Central memory CD8-positive, alpha-beta T cell (primary cell): ENCODE results near the gene CAPN2.
"Not testable (repeated sequence)": the region's sequence is repeated elsewhere in the genome, so short reads cannot be mapped to it uniquely, and the experiment has no call there.

Source experiments
- ATAC-seq: fragments of 150-1000 bp; cut with Tn5 transposase; replicated peaks from 2 replicates; pipeline ENCODE4 v1.10.0; 2022; ENCODE audit warnings: mild to moderate bottlenecking, moderate FRiP score, moderate number of reproducible peaks; ENCODE audit not compliant: poor library complexity, severe bottlenecking; ENCODE audit errors: extremely low read depth
- DNase-seq, 2 donors: peaks; one replicate each; pipeline ENCODE4 v3.0.0; 2021; ENCODE audit warnings: low spot score in 2 of 2
- H3K27ac Mint-ChIP-seq: one replicate; pipeline ENCODE4 v1.8.0; 2022; ENCODE audit warnings: low read depth, mild to moderate bottlenecking, moderate library complexity, mixed read lengths
- H3K27me3 Mint-ChIP-seq: one replicate; pipeline ENCODE4 v1.8.0; 2022; ENCODE audit warnings: mixed read lengths
- H3K36me3 Mint-ChIP-seq: one replicate; pipeline ENCODE4 v1.8.0; 2022; ENCODE audit warnings: mild to moderate bottlenecking, moderate library complexity, mixed read lengths; ENCODE audit not compliant: insufficient read depth
- H3K4me1 Mint-ChIP-seq: one replicate; pipeline ENCODE4 v1.8.0; 2022; ENCODE audit warnings: mixed read lengths
- H3K4me3 Mint-ChIP-seq: one replicate; pipeline ENCODE4 v1.8.0; 2022; ENCODE audit warnings: mild to moderate bottlenecking, moderate library complexity, mixed read lengths
- H3K9me3 Mint-ChIP-seq: one replicate; pipeline ENCODE4 v1.8.0; 2022; ENCODE audit warnings: mixed read lengths

CAPN2 gene

DNA sequence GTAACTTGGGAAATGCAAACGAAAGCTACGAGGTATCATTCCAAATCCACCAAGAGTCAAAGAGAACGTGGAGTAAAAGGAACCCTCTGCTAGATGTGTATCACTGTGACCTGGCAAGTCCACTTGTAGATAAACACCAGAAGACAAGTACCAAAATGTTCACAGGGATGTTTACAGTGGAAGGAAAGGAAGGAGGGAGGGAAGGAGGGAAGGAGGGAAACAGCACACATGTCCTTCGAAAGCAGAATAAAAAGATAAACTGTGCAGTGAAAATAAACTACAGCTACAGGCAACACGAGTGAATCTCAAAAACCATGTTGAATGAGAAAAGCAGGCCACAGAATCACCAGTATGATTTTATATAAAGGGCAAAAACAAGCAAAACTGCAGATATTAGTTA, 73.5 kb downstream of the CAPN2 start:
- no peak for DNase-seq
- Mint-ChIP-seq H3K4me1 (peaks cover 10% of the 10 kb centered on the region), H3K27ac (no peak overlapping the region), H3K9me3 (no peaks in the 10 kb centered on the region), H3K27me3 (no peaks in the 10 kb centered on the region), H3K4me3 (no peak overlapping the region), H3K36me3 (peaks cover 38% of the 10 kb centered on the region)
- no peak for ATAC-seq

DNA sequence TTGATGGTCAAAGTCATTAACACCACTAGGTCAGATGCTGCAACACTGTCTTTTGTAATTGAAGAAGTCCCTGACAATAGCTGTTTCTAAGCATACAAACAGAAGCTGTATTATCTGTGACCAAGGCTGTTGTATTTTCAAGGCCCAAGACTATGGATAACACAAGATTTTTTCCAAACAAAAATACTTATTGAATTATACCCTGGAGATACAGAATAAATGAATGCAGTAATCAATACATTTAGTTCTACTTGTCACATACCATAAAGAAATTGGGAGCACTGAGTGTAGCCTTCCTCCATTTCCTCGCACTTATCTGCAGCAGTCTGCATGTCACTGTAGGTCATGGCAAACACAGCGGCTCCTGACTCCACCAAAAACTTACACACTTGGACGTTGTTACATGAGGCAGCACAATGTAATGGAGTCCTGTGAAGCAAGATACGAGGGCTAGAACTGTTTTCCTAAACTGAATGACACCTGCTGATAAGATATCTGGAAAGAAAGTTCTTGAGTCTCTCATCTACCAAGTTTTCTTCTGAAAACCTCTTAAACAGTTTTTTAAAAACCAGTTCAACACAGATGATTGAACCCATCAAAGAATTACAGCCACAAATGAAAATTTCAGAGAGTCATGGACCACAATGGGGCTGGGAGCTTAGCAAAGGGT, 76.5 kb downstream of the CAPN2 start:
- Mint-ChIP-seq H3K36me3 (peaks cover 41% of the 10 kb centered on the region), H3K9me3 (no peaks in the 10 kb centered on the region), H3K27ac (peak overlapping the region; percentile 23), H3K4me1 (no peaks in the 10 kb centered on the region), H3K4me3 (no peak overlapping the region), H3K27me3 (no peaks in the 10 kb centered on the region)
- no peak for DNase-seq
- no peak for ATAC-seq

DNA sequence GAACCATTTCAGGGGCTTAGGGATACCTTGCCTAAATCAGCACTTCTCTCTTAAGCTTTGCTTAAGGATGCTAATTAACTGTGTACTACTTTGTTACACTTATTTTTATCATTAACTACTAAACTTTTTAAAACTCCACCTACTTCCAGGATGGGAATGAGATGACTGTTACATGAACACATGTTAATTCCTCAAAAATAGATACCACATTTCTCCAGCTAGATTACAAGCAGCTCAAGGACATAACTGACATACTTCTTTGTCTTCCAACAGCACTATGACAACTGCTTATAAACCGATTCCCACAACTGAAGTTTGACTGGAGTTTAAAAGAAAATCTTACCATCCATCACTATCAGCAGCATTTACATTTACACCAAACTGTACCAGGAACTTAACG, 79.7 kb downstream of the CAPN2 start:
- no peak overlapping the region for H3K4me3 Mint-ChIP-seq
- DNase-seq (no peak), ATAC-seq (no peak)
- peaks cover 36% of the 10 kb centered on the region for H3K36me3 Mint-ChIP-seq
- peaks cover 6% of the 10 kb centered on the region for H3K4me1 Mint-ChIP-seq
- H3K27ac Mint-ChIP-seq, result no peak overlapping the region
- H3K27me3 Mint-ChIP-seq, result no peaks in the 10 kb centered on the region
- H3K9me3 Mint-ChIP-seq, result no peaks in the 10 kb centered on the region

DNA sequence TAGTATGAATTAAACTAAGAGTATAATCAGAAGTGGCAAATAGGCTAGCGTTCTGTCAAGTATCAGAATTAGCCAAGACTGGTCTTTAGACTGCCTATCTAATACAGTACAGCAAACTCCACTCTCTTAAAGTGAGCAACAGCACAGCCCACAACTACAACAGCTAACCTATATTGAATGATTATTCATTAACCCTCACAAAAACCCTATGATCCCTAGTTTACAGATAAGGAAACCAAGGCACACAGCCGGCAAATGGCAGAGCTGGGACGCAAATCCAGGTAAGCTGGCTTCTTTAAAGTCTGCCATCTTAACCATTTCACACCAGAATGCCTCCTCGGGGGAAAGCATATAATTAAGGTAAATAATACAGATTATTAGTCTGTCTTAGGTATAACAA, 81.4 kb downstream of the CAPN2 start:
- H3K27me3 Mint-ChIP-seq, result no peaks in the 10 kb centered on the region
- H3K4me1 Mint-ChIP-seq, result peaks cover 6% of the 10 kb centered on the region
- peaks cover 38% of the 10 kb centered on the region for H3K36me3 Mint-ChIP-seq
- H3K27ac Mint-ChIP-seq, result no peak overlapping the region
- ATAC-seq (no peak), DNase-seq (no peak)
- no peak overlapping the region for H3K4me3 Mint-ChIP-seq
- H3K9me3 Mint-ChIP-seq, result no peaks in the 10 kb centered on the region

DNA sequence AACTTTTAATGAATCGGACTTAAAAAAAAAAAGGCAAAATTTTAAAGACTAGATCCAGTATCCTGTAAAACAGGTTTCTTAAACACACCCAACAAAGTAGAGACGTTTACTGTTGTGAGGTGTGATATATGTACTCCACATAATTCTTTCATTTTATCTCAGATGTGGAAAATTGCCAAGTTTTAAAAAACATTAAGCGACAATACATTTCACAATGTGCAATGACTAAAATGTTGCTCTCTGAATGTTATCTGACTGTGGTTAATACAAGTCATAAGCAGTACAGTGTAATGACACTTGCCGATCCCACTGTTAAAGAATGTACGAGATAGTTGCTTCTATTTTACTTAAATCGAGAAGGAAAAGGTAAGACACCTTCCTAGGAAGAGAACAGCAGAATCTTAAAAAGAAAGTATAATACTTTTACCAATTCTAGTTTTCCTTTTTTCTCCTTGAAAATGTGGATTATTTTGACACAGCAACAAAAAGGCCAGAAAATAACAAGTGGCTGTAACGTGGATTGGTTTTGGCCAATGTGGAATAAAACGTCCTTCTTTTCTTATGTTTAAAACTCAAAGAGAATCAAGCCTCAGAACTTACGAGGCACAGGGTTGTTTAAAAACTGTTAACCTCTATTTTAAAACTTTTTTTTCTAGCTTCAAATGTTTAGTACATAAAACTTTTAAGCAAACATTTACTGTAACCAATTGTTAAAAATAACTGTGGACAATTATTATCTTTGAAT, 82.0 kb downstream of the CAPN2 start:
- H3K36me3 Mint-ChIP-seq, result peaks cover 41% of the 10 kb centered on the region
- no peaks in the 10 kb centered on the region for H3K27me3 Mint-ChIP-seq
- no peaks in the 10 kb centered on the region for H3K9me3 Mint-ChIP-seq
- H3K27ac Mint-ChIP-seq, result no peak overlapping the region
- H3K4me3 Mint-ChIP-seq, result no peak overlapping the region
- ATAC-seq (no peak), DNase-seq (no peak)
- peaks cover 6% of the 10 kb centered on the region for H3K4me1 Mint-ChIP-seq

DNA sequence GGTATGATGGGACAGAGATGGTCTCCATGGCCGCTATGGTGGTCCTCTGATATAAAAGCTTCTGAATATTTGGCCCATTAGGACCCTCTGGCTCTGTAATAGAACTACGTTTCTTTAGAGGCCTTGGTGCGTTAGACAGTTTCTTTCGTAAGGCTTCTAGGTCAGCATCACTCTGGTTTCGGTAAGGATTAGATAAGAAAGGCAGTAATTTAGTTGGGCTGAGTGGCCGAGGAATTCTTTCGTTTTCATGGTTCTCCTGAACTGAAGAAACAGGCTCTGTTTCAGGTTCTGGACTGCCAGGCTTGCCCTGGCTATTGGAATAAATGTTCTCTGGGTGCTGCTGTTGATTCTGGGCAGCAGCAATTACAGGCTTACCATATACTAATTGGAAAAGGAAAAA, 83.9 kb downstream of the CAPN2 start:
- H3K9me3 Mint-ChIP-seq, result no peaks in the 10 kb centered on the region
- H3K4me3 Mint-ChIP-seq, result no peak overlapping the region
- peaks cover 6% of the 10 kb centered on the region for H3K4me1 Mint-ChIP-seq
- H3K27ac Mint-ChIP-seq, result no peak overlapping the region
- ATAC-seq (no peak), DNase-seq (no peak)
- no peaks in the 10 kb centered on the region for H3K27me3 Mint-ChIP-seq
- H3K36me3 Mint-ChIP-seq, result peaks cover 55% of the 10 kb centered on the region

DNA sequence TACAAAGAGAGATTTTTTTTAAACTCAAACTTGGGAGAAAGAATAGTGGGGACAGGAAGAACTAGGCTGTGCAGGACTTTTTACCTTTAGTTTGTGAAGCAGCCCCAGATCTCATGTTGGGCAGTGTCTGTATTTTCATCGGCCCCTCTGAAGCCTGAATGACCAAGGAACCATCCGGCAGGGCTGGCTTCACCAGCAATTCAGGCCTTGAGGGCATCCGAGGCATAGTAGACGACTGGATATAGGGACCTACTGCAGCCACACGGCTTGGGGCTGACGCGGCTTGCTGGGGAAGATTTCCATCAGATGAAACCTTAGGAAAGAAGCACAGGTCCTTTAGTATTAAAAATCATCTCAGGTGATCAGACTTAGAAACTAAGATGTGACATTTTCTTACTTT, 89.7 kb downstream of the CAPN2 start:
- no peak for DNase-seq
- H3K27ac Mint-ChIP-seq, result peak overlapping the region; percentile 50
- no peaks in the 10 kb centered on the region for H3K27me3 Mint-ChIP-seq
- no peaks in the 10 kb centered on the region for H3K4me1 Mint-ChIP-seq
- no peaks in the 10 kb centered on the region for H3K9me3 Mint-ChIP-seq
- no peak overlapping the region for H3K4me3 Mint-ChIP-seq
- no peak for ATAC-seq
- H3K36me3 Mint-ChIP-seq, result peaks cover 67% of the 10 kb centered on the region

DNA sequence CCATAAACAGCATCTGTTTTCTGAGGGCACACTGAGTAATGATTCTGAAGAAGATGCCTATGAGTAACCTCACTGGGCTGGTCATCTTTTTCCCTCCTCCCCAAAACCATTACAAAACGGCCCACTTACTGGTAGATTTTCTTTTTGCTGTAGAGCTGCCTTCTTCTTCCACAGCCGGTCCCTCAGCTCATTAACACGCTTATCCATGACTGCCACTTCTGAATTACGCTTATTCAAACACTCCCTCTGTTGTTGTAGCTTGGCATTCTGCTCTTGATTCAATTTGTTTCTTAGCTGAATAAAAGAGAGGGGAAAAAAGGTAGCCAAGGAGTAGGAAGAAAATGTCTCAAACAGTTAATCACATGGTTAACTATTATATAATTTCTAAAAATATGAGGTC, 90.3 kb downstream of the CAPN2 start:
- Mint-ChIP-seq H3K27ac (no peak overlapping the region), H3K4me3 (no peak overlapping the region), H3K9me3 (no peaks in the 10 kb centered on the region), H3K27me3 (no peaks in the 10 kb centered on the region), H3K36me3 (peaks cover 70% of the 10 kb centered on the region), H3K4me1 (no peaks in the 10 kb centered on the region)
- DNase-seq, result no peak
- no peak for ATAC-seq

DNA sequence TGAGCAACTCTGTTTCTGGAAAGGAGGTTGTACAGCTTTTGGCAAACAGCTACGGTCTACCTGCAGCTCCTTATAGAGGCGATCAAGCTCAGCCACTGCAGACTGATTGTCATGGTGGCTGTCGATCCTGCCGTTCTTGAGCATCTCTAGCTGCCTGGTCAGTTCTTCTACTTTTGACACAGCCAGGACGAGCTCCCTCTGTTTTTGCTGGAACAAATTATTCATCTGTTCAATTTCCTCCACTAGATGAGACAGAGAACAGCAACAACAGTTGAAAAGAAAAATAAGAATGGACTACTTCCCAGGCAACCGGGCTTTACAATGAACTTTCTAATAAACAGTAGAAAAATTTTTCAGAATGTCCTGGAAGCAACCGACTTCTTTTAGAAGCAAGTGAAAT, 90.9 kb downstream of the CAPN2 start:
- no peaks in the 10 kb centered on the region for H3K9me3 Mint-ChIP-seq
- H3K27ac Mint-ChIP-seq, result no peak overlapping the region
- no peak overlapping the region for H3K4me3 Mint-ChIP-seq
- peaks cover 67% of the 10 kb centered on the region for H3K36me3 Mint-ChIP-seq
- DNase-seq, result no peak
- H3K4me1 Mint-ChIP-seq, result no peaks in the 10 kb centered on the region
- ATAC-seq, result no peak
- H3K27me3 Mint-ChIP-seq, result no peaks in the 10 kb centered on the region

DNA sequence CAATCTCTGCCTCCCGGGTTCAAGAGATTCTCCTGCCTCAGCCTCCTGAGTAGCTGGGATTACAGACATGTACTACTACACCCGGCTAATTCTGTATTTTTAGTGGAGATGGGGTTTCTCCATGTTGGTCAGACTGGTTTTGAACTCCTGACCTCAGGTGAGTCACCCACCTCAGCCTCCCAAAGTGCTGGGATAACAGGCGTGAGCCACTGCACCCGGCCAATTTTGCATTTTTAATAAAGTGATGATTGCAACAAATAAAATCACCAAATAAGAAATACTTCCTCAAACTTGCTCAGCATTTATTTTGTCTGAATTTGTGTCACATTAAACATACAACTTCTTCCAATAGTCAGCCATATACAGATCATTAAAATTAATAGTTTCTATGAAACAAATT, 97.6 kb downstream of the CAPN2 start:
- not testable (repeated sequence) for H3K27me3 Mint-ChIP-seq, H3K27ac Mint-ChIP-seq, H3K4me3 Mint-ChIP-seq, ATAC-seq, H3K9me3 Mint-ChIP-seq, DNase-seq
- H3K4me1 Mint-ChIP-seq, result peaks cover 16% of the 10 kb centered on the region
- peaks cover 51% of the 10 kb centered on the region for H3K36me3 Mint-ChIP-seq

DNA sequence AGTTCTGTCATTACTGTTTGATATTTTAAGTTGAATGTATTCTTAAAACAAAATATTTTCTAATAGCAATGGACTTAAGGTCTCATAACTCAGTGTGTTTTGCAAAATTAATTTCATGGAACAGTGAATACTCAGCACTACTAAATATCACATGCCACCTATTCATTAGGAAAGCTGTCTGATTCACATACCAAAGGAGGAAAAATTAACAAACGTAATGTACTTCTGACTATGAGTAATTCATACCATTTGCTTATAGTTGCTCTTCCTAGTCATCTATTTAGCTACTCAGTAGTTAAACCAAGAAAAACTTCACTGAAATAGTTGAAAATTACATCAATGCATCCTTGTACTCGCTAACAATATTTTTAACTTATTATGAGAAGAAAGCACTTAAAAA, 98.2 kb downstream of the CAPN2 start:
- ATAC-seq (no peak), DNase-seq (no peak)
- peaks cover 22% of the 10 kb centered on the region for H3K4me1 Mint-ChIP-seq
- no peak overlapping the region for H3K4me3 Mint-ChIP-seq
- no peaks in the 10 kb centered on the region for H3K27me3 Mint-ChIP-seq
- no peak overlapping the region for H3K27ac Mint-ChIP-seq
- H3K36me3 Mint-ChIP-seq, result peaks cover 49% of the 10 kb centered on the region
- no peaks in the 10 kb centered on the region for H3K9me3 Mint-ChIP-seq

DNA sequence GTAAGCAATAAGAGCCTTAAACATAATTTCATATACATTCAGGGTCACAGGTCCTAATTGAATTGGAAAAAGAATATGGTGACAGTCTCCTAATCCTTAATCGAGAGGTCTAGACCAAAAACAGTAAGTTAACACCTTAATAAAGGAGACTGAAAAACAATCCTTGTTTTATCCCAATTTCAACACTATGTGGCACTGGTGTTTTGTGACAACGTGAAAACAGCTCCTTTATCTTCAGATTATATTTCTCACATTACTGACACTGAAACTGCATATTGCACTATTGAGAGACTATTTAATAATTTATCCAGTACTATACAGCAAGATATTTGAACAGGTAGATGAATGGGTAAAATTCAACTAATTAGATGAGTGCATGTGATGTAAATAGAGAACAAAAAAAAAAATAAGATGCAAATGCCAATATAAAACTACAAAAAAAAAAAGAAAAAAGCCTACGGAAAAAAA, 99.3 kb downstream of the CAPN2 start:
- no peak for ATAC-seq
- DNase-seq, result no peak
- Mint-ChIP-seq H3K27me3 (no peaks in the 10 kb centered on the region), H3K27ac (no peak overlapping the region), H3K4me3 (no peak overlapping the region), H3K36me3 (peaks cover 44% of the 10 kb centered on the region), H3K4me1 (peaks cover 22% of the 10 kb centered on the region), H3K9me3 (no peaks in the 10 kb centered on the region)

DNA sequence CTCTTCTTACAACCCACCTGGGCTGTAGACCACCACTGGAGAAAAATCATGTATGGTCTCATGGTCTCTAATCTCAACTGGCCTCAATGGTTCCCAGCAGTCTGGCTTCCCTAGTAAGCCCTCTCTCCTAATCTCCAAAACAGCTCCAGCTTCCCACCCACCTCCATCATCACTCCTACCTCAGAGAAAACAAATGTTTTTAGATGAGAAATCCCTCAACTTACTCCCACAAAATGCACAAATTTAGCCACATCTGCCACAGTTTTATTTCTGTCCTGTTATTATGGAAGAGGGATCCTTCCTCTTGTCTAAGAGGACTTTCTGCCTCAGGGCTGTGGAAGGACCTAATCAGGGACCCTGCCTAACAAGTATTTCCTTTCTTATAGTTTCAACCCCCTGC, 101.3 kb downstream of the CAPN2 start:
- Mint-ChIP-seq H3K36me3 (peaks cover 45% of the 10 kb centered on the region), H3K4me3 (no peak overlapping the region), H3K27me3 (no peaks in the 10 kb centered on the region), H3K27ac (peak overlapping the region; percentile 35), H3K9me3 (no peaks in the 10 kb centered on the region), H3K4me1 (peaks cover 22% of the 10 kb centered on the region)
- ATAC-seq (no peak), DNase-seq (no peak)
